Uterus (tissue), 4 donors: ENCODE results near the gene EIF3F. TPM values are rescaled to one million over a fixed set of nuclear protein-coding genes. Genes with fewer than 3 reads are reported as not detected.

Experiments used
- DNase-seq, 2 donors: peaks; one replicate each; pipeline ENCODE4 v3.0.0-alpha.2; 2019 to 2020
- H3K27ac ChIP-seq, 2 donors: fragments of 200-600 bp; sonication (generic); 1 replicate in 1 of 2; 2 replicates in 1 of 2; pipeline ENCODE4 v1.5.1; 2016 to 2018
- H3K27me3 ChIP-seq, 2 donors: fragments of 200-600 bp; sonication (generic); one replicate each; pipeline ENCODE4 v1.5.1; 2018 to 2019; ENCODE audit warnings: control low read depth in 1 of 2
- H3K36me3 ChIP-seq, 2 donors: fragments of 200-600 bp; sonication (generic); one replicate each; pipeline ENCODE4 v1.5.1; 2019; ENCODE audit warnings: control low read depth in 1 of 2
- H3K4me1 ChIP-seq, 2 donors: fragments of 200-600 bp; sonication (generic); one replicate each; pipeline ENCODE4 v1.5.1; 2018 to 2019; ENCODE audit warnings: control low read depth in 1 of 2
- H3K4me3 ChIP-seq, 2 donors: fragments of 200-600 bp; sonication (generic); 1 replicate in 1 of 2; 2 replicates in 1 of 2; pipeline ENCODE4 v1.5.1; 2018 to 2019; ENCODE audit warnings: mild to moderate bottlenecking in 1 of 2
- H3K9me3 ChIP-seq, 2 donors: fragments of 200-600 bp; sonication (generic); one replicate each; pipeline ENCODE4 v1.5.1; 2019; ENCODE audit warnings: control low read depth in 1 of 2
- CTCF ChIP-seq, 4 experiments: fragments of 200-600 bp in 2 of 4; fragments of 450-650 bp in 2 of 4; sonication (generic) in 2 of 4; IDR thresholded peaks; one replicate each; pipeline ENCODE4 v1.5.1; 2016 to 2019; ENCODE audit warnings: antibody characterized with exemption in 4 of 4, mild to moderate bottlenecking in 2 of 4, moderate library complexity in 1 of 4
- POLR2A ChIP-seq, 2 donors: fragments of 450-650 bp; IDR thresholded peaks; one replicate each; pipeline ENCODE4 v1.6.1; 2016; ENCODE audit warnings: antibody characterized with exemption in 2 of 2, mild to moderate bottlenecking in 1 of 2, moderate library complexity in 1 of 2
- intact Hi-C: fragments of 100-400 bp; cut with DNase I; formaldehyde crosslinking; loops from one replicate; pipeline ENCODE4 v1.15.1; 2023; ENCODE audit warnings: low total_unique reads
- total RNA-seq, 4 donors: library from RNA; depleted of rRNA in 3 of 4; stranded (reverse); fragments of >200 nt in 3 of 4; gene quantifications; one replicate each; pipeline versions ENCODE4 v1.1.0 to v1.2.4, GENCODE V29; 2014 to 2023
- donor health status: DM: yes; HTN: yes; CAD: no.

EIF3F gene
- 100 to 1,000 TPM in 3 of 4 donors, 10 to 100 TPM in 1; 97.9 to 261 (median 213) TPM for total RNA-seq

- peak within 1 kb of the TSS; percentile 89 to 96 for H3K4me3 ChIP-seq
- no peaks in the 10 kb centered on the region for H3K9me3 ChIP-seq
- peaks cover 6 to 15% of the 10 kb centered on the region in 2 donors for H3K4me1 ChIP-seq
- DNase-seq, result peak; percentile 90 to 96
- intact Hi-C loops, result no loop called here
- peak within 1 kb of the TSS; percentile 88 to 90 for H3K27ac ChIP-seq
- TF ChIP-seq CTCF (IDR thresholded peaks at IDR 0.05), result peak; percentile 73 to 90 (median 82)
- peak in 1 of 2 donors; percentile 49 for TF ChIP-seq POLR2A (IDR thresholded peaks at IDR 0.05)
- H3K36me3 ChIP-seq, result no peaks in the 10 kb centered on the region
- H3K27me3 ChIP-seq, result no peaks in the 10 kb centered on the region
Measured at GRCh38 chr11:7986768-7987559, at the start of gene EIF3F. TSS of gene EIF3F (plus strand) at chr11:7987337. CDS start at chr11:7987353, 16 bp downstream.

- no peaks in the 10 kb centered on the region for H3K36me3 ChIP-seq
- no peaks in the 10 kb centered on the region for H3K4me1 ChIP-seq
- peaks cover 0 to 7% of the 10 kb centered on the region in 2 donors for H3K9me3 ChIP-seq
- H3K27me3 ChIP-seq, result no peaks in the 10 kb centered on the region
- intact Hi-C loops, result no loop called here
- no peak for DNase-seq
- no peak overlapping the region for H3K27ac ChIP-seq
- H3K4me3 ChIP-seq, result no peak overlapping the region
- TF ChIP-seq POLR2A (IDR thresholded peaks at IDR 0.05) (no peak), CTCF (IDR thresholded peaks at IDR 0.05) (no peak)
Measured at GRCh38 chr11:7941146-7941545, 46.0 kb upstream of the EIF3F start.

DNA sequence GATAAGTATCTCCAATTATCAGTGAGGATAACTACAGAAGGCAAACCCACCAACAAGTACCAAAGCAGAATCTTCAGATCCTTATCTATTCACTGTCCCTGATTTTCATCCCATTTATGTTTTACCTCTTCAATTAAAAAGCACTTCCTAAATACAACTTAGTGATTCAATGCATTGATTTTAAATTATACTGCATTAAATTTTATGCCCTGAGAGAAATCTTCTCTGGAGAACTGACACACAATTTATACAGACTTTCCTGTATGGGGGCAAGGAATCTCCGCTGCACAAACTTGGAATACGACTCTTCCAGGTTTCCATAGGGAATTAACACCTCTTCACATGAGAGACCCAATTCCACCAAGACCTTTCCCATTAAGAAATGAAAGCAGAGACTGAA is 45.5 kb upstream of the EIF3F start, which contains the start of gene OR10A3:
OR10A3 (minus strand) TSS at position 101 of the 400 bp plus-strand sequence. CDS start 2,188 bp downstream, outside the sequence.
- no peaks in the 10 kb centered on the region for H3K27me3 ChIP-seq
- no peak for TF ChIP-seq CTCF (IDR thresholded peaks at IDR 0.05)
- TF ChIP-seq POLR2A (IDR thresholded peaks at IDR 0.05), result no peak
- no peak within 1 kb of the TSS for H3K4me3 ChIP-seq
- no peak for DNase-seq
- intact Hi-C loops, result no loop called here
- H3K9me3 ChIP-seq, result peaks cover 0 to 7% of the 10 kb centered on the region in 2 donors
- no peak within 1 kb of the TSS for H3K27ac ChIP-seq
- H3K4me1 ChIP-seq, result no peaks in the 10 kb centered on the region
- H3K36me3 ChIP-seq, result no peaks in the 10 kb centered on the region

DNA sequence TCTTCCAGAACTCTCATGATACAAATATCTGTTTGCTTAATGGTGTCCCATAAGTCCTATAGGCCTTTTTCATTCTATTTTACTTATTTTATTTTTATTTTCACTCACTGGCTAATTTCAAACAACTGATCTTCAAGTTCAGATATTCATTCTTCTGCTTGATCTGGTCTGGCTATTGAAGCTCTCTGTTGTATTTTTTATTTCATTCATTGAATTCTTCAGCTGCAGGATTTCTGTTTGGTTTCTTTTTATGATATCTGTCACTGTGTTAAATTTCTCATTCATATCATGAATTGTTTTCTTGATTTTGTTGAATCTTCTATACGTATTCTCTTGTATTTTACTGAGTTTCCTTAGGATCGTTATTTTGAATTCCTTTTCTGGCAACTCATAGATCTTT is 43.0 kb upstream of the EIF3F start:
- DNase-seq, result no peak
- H3K36me3 ChIP-seq, result no peaks in the 10 kb centered on the region
- no peak overlapping the region for H3K4me3 ChIP-seq
- H3K9me3 ChIP-seq, result peaks cover 0 to 7% of the 10 kb centered on the region in 2 donors
- TF ChIP-seq POLR2A (IDR thresholded peaks at IDR 0.05) (no peak), CTCF (IDR thresholded peaks at IDR 0.05) (no peak)
- intact Hi-C loops, result no loop called here
- no peak overlapping the region for H3K27ac ChIP-seq
- no peaks in the 10 kb centered on the region for H3K4me1 ChIP-seq
- H3K27me3 ChIP-seq, result no peaks in the 10 kb centered on the region

- H3K27me3 ChIP-seq, result no peaks in the 10 kb centered on the region
- H3K4me3 ChIP-seq, result no peak overlapping the region
- no peaks in the 10 kb centered on the region for H3K4me1 ChIP-seq
- H3K27ac ChIP-seq, result no peak overlapping the region
- DNase-seq, result no peak
- no peaks in the 10 kb centered on the region for H3K9me3 ChIP-seq
- no peak for TF ChIP-seq POLR2A (IDR thresholded peaks at IDR 0.05)
- TF ChIP-seq CTCF (IDR thresholded peaks at IDR 0.05), result no peak
- intact Hi-C loops, result no loop called here
- H3K36me3 ChIP-seq, result no peaks in the 10 kb centered on the region
Measured at GRCh38 chr11:7949934-7950333, 37.2 kb upstream of the EIF3F start.
